ENCODE measurements around the gene YWHAE.

- TF ChIP-seq CTCF (IDR thresholded peaks at IDR 0.05) (no peak), POLR2AphosphoS5 (IDR thresholded peaks at IDR 0.05; ENCODE audit: low read depth, low read length) (no peak), TCF7L2 (IDR thresholded peaks at IDR 0.05; ENCODE audit: low read depth, low read length) (no peak)
- TF ChIP-seq, protein P1, sequence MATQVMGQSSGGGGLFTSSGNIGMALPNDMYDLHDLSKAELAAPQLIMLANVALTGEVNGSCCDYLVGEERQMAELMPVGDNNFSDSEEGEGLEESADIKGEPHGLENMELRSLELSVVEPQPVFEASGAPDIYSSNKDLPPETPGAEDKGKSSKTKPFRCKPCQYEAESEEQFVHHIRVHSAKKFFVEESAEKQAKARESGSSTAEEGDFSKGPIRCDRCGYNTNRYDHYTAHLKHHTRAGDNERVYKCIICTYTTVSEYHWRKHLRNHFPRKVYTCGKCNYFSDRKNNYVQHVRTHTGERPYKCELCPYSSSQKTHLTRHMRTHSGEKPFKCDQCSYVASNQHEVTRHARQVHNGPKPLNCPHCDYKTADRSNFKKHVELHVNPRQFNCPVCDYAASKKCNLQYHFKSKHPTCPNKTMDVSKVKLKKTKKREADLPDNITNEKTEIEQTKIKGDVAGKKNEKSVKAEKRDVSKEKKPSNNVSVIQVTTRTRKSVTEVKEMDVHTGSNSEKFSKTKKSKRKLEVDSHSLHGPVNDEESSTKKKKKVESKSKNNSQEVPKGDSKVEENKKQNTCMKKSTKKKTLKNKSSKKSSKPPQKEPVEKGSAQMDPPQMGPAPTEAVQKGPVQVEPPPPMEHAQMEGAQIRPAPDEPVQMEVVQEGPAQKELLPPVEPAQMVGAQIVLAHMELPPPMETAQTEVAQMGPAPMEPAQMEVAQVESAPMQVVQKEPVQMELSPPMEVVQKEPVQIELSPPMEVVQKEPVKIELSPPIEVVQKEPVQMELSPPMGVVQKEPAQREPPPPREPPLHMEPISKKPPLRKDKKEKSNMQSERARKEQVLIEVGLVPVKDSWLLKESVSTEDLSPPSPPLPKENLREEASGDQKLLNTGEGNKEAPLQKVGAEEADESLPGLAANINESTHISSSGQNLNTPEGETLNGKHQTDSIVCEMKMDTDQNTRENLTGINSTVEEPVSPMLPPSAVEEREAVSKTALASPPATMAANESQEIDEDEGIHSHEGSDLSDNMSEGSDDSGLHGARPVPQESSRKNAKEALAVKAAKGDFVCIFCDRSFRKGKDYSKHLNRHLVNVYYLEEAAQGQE (IDR thresholded peaks at IDR 0.05; ENCODE audit: insufficient read depth in 1 of 2, low read depth in 2 of 2, low read length in 1 of 2): no peak
Measured at GRCh38 chr17:1412185-1413110, 12.4 kb upstream of the YWHAE start.

All from Panc1 (cell line).